T47D (cell line): Measurements from ENCODE around the gene TIAM2.

Experiments
- DNase-seq, 2 experiments: peaks; one replicate each; pipeline versions ENCODE4 v3.0.0 to v3.0.0-alpha.2; 2011 to 2012; ENCODE audit warnings: low read depth in 1 of 2, low spot score in 1 of 2
- JUND ChIP-seq: IDR thresholded peaks from 2 replicates; pipeline ENCODE4 v1.6.1; 2012; ENCODE audit warnings: low read depth
- in situ Hi-C: cut with HindIII; loops from 2 replicates; pipeline ENCODE4 v1.10.0; 2016; ENCODE audit warnings: low sequenced_read_pairs, low pct_unique_long_range_greater_than_20kb

Gene TIAM2

DNA sequence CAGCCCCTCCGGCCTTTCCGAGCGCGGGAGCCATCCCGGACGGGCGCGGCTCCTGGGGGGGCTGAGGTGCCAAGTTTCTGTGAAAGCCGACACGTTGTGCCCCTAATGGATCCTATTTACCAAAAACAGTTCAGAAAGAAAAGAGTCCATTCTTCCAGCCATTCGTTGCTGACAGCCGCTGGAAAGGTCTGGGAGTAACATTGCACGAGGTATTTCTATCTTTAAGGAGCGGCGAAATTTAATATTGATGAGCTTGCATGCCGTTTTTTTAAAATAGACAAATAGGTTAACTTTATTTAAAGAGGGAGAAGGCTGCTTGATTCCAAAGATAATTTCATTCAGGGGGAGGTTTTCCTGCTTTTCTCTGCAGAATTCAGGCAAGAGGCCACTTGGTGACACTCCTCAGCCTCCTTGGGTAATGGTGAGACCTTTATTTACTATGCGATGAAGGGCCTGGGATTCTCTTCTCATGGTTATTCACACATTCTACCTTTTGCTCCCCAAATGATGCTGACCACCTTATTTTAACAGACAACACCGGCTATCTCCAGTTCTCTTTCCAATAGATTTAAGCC lies 988 bp downstream of the TIAM2 start:
- no peak for DNase-seq
- in situ Hi-C loops, result no loop called here
- TF ChIP-seq JUND, result no peak

DNA sequence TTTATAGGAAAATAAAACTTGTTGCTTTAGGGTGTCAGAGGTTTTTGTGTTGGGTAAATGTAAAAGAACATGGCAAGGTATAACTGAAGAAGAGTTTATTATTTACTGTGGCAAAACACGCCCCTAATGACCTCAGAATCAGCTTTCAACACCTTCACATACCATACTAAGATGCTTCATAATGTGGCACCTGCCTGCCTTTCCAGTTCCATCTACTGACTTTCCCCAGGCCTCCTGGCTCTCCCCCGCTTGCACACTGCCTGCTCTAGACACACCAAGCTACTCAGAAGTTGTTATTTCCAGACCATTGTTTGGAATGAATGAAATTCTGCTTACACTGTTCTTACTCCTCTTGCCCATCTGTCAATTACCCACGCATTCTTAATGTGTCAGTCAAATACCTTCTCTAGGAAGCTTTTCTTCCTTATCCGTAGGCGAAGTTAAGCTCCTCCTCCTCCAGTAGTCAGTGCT lies 1.8 kb downstream of the TIAM2 start:
- in situ Hi-C loops, result no loop called here
- no peak for TF ChIP-seq JUND
- DNase-seq, result peak; percentile 40 to 68

DNA sequence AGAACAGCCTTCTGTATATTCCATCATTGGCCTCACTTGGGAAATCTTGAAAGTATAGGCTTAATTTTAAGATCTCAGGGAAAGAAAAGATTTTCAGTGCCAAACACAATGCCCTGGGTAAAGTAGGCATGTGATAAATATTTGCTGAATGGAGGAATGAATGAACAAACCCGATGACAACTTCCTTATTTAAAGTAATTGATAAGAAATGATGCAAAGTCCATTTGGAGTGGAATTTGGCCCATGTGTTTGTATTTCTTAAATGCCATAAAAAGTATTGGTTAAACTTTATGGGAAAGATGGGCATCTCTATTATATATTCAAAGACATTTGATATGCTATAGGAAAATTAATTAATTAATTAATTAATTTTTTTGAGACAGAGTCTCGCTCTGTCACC lies 3.7 kb downstream of the TIAM2 start:
- DNase-seq, result no peak
- TF ChIP-seq JUND, result no peak
- in situ Hi-C loops, result no loop called here

- TF ChIP-seq JUND, result no peak
- in situ Hi-C loops, result no loop called here
- no peak for DNase-seq
Observed at GRCh38 chr6:155001482-155001881, 6.4 kb downstream of the TIAM2 start.

GRCh38 chr6:155001934-155002333 lies 6.8 kb downstream of the TIAM2 start:
- no peak for DNase-seq
- in situ Hi-C loops, result no loop called here
- no peak for TF ChIP-seq JUND

- DNase-seq, result no peak
- TF ChIP-seq JUND, result no peak
- in situ Hi-C loops, result no loop called here
Observed at GRCh38 chr6:155003476-155003875, 8.4 kb downstream of the TIAM2 start.

DNA sequence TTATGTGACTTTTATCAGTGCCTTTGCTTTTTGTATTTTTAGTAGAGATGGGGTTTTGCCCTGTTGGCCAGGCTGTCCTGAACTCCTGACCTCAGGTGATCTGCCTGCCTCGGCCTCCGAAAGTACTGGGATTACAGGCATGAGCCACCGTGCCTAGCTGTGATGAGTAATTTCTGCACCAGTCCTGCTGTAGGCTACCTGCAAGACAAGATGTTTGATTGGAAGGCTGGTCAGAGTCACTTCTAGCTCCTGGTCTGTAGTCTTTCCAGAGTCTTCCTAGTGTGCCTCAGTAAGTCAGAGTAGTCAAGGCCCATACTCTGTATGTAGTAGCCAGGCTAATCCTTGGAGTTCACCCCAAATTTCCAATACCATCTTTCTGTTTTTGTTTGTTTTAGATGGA lies 8.9 kb downstream of the TIAM2 start:
- TF ChIP-seq JUND, result no peak

GRCh38 chr6:155004576-155005372 lies 9.7 kb downstream of the TIAM2 start:
- no peak for TF ChIP-seq JUND
- in situ Hi-C loops, result no loop called here
- no peak for DNase-seq

More for the DNA sequence above, 8.9 kb downstream of the TIAM2 start:
- in situ Hi-C loops, result no loop called here
- DNase-seq, result no peak

- in situ Hi-C loops, result no loop called here
- DNase-seq, result no peak
- TF ChIP-seq JUND, result no peak
Observed at GRCh38 chr6:155008625-155009024, 13.5 kb downstream of the TIAM2 start.

- in situ Hi-C loops, result no loop called here
- DNase-seq, result no peak
- no peak for TF ChIP-seq JUND
Observed at GRCh38 chr6:155010940-155011339, 15.8 kb downstream of the TIAM2 start.

DNA sequence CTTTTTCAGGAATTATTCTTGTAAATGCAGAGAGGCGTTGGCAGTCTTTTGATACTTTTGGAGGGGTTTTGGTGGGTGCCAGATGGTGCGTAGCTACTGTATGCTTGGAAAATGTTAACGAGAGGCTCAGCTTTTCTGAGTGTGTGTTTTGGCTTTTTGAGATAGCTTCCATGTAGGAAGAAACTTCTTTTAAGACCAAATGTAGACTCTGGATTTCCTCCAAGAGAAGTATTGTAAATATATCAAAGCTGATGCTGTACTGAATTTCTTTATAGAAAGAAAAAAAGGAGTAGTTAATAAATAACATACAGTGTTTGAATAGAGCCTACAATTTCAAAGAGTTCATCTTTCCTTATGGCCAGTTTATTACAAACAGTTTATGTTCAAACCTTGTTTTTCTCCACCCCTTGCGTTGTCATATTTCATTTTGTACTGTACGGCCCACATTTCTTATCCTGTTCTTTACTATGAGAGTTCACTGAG lies 16.7 kb downstream of the TIAM2 start:
- in situ Hi-C loops, result no loop called here
- no peak for TF ChIP-seq JUND
- no peak for DNase-seq

DNA sequence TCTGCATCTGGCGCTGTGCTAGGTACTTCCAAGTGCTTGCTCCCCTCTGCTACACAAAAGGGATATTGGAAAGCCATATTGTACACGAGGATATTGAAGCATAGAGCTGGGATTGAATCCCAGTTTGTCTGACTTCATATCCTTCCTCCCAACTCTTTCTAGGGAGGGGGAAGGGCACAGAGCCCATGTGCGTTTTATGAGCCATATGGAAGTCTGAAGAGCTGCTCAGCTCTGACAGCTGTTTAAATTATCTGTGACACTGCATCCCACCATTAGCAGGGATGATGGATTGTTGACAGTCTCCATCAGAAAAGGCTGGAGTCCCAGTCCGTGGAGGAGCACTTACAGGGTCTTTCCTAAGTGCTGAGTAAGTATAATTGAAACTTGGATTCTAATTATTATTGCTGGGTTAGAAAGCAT lies 18.4 kb downstream of the TIAM2 start:
- in situ Hi-C loops, result no loop called here
- TF ChIP-seq JUND, result no peak
- DNase-seq, result no peak

DNA sequence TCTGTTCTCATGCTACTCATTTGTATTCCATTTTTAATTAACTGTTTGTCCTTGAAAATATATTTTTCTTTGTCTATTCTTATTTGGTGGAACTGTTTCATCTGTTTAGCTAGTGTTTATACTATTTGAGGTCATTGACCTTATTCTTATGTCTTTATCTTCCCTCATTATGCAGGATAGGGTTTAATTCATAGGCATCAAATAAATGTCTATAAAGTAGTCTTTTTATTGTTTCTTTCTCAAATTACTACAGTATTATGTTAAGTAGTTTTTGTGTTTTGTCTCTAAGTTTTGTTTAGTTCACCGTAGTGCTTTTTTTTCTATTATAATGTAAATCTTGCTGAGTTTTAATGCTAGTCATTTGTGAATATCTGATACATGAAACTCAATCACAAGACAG lies 19.0 kb downstream of the TIAM2 start:
- no peak for TF ChIP-seq JUND
- in situ Hi-C loops, result no loop called here
- DNase-seq, result no peak
